HG03045 (cell line): ENCODE data around the gene SREK1IP1.

Experiments
- ATAC-seq: cut with Tn5 transposase; IDR thresholded peaks from one replicate; pipeline ENCODE4 v1.9.1; 2021; ENCODE audit warnings: mild to moderate bottlenecking, moderate library complexity; ENCODE audit not compliant: unreplicated experiment

The SREK1IP1 gene

DNA sequence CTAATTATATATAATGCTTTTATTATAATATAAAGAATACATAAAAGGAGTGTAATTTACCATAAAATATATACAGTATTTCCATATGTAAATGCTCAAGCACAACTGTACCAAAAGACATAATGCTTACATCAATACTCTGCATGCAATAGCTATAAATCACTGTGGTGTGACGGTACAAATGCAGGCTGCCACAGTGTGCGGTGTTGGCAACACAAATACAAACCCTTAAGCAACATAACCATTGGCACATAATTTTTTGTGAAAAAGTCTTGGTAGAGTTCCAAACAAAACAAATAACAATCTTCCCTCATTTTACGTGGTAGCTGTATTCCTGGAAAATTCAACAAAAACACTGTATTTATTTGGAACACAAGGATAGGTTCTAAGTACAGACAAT is 80.1 kb downstream of the SREK1IP1 start:
- no peak for ATAC-seq

DNA sequence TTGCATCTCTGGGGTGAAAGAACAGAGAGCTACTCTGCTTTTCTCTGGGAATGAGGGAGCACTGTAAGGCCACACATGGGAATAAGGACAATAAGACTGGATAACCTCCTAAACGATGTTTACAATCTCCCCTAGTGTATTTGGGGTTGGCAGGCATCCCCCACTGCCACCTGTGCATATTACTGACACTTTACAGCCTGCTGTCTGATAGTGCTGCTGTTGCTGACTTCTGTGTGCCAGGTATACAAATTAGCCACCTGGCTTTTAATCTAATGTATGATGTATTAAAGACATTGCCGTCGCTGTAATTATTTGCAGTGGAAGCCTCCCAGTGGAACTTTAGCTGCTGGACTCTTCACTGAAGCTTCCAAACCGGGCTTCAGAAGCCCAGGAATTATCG is 82.6 kb downstream of the SREK1IP1 start:
- ATAC-seq: no peak

GRCh38 chr5:64682608-64683007 is 85.9 kb downstream of the SREK1IP1 start:
- no peak for ATAC-seq

DNA sequence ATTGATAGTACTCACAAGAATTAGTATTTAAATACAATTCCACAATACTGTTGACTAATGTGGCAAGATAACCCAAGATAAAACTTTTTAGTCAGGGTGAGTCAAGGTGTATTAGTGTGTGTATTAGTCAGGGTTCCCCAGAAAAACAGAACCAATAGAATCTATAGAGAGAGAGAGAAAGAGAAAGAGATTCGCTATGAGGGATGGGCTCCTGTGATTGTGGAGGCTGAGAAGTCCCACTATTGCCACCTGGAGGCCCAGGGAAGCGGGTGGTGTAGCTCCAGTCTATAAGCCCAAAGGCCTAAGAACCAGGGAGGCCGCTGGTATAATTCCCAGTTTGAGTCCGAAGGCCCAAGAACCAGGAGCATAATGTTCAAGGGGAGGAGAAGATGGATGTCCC is 88.2 kb downstream of the SREK1IP1 start:
- no peak for ATAC-seq

DNA sequence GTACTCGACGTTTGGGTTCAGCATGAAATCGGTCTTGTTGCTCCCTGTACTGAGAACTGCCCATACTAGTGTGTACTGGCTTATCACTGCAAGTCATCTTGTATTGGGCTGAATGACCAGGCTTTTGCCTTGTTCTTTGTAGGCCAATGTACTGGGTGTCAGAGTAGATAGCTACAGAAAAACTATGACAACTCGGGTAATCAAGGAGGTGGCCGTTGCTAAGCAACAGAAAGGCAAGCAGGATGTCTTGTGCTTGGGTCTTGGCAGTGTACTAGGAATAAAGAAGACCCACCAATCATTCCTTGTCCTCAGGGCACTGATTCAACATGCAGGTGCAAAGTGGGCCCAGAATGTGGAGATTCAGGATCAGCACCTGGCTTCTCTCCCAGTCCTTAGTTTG is 90.1 kb downstream of the SREK1IP1 start:
- no peak for ATAC-seq

GRCh38 chr5:64671678-64672077 is 96.8 kb downstream of the SREK1IP1 start:
- ATAC-seq: no peak

DNA sequence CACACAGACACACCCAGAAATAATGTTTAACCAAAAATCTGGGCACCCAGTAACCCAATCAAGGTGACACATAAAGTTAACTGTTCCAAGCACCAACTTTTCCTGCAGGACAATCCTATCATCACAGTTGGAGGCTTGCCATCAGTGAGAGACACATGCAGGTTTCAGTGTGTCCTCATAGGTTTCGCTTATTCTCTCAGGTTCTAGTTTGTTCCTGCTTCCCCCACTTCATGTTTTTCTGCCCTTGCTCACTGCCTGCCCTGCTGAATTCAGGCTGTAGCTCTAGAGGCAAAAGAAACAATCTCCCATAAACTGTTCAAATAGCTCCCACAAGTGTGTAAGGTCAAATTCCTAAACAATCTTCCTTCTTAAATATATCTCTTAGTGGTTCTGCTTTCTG is 98.2 kb downstream of the SREK1IP1 start:
- no peak for ATAC-seq
